Right forelimb (tissue), 1 donor: ENCODE results near the gene KCTD5.
"Not testable (repeated sequence)": the region's sequence is repeated elsewhere in the genome, so short reads cannot be mapped to it uniquely, and the experiment has no call there.

Source experiments
- DNase-seq: peaks from one replicate; pipeline ENCODE4 v3.0.0-alpha.2; 2018

The KCTD5 gene

DNA sequence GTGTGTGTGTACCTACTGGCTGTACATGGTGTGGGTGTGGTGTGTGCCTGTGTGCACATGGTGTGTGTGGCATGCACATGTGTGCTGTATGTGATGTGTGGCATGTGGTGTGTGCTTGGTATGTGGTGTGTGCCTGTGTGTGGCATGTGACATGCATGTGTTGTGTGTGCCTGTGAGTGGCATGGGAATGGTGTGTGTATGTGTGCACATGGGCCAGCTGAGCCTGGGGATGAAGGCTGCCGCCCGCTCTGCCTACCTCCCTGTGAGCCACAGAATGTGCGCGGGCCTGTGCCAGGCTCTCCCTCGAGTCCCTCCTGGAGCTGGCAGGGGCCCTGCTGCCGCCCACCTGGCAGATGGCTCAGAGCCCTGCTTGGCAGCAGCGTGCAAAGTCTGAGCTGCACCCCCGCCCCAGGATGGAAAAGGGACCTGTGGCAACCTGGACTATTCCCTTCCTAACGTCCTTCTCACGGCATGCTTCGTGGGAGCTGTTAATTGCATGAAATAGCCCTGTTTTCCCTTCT, 28.4 kb downstream of the KCTD5 start:
- no peak for DNase-seq

DNA sequence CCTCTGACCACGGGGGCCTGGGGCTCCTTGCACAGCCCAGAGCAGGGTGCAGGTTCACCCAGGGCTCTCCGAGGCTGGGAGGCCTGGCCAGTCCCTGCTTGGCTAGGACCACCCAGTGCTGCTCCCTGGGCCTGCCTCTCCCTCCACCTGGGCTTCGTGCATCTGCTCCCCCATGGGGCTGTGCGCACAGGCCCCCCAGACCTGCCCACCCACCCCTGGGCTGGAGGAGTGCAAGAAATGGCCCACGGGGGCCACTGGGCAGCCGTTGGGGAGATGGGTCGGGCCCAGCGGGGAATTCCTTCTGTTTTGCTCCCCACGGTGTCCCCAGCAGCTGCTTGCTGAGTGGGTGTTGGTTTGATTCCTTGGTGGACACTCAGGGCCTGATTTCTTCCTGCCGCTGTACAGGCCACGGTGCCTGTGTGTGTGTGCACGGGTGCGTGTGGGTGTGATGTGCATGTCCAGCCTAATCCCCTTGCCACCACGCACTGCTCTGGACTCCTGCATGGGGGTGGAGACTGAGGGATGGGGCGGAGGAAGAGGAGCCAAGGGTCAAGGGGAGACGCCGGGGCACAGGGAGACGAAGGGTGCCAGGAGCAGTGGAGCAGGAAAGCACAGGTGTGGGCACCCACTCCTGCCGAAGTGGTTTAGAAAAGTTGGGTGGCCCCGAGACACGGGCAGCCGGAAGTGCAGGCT, 29.2 kb downstream of the KCTD5 start:
- no peak for DNase-seq

DNA sequence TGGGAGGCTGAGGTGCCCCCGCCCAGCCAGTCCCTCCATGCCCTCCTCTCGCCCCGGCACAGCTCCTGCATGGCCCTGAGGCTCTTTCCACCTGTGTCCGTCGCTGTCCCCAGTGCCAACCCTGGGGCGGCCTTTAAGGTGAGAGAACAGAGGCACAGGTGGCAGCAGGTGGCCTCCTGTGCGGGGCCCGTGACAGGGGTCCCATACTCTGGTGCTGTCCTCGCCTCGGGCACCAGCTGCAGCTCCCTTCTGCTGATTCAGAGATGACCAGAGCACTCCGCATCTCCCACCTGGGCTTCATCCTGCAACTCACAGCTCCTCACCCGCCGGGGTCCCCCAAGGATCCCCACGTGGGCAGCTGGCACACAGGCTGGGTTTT, 29.7 kb downstream of the KCTD5 start:
- DNase-seq, result no peak

DNA sequence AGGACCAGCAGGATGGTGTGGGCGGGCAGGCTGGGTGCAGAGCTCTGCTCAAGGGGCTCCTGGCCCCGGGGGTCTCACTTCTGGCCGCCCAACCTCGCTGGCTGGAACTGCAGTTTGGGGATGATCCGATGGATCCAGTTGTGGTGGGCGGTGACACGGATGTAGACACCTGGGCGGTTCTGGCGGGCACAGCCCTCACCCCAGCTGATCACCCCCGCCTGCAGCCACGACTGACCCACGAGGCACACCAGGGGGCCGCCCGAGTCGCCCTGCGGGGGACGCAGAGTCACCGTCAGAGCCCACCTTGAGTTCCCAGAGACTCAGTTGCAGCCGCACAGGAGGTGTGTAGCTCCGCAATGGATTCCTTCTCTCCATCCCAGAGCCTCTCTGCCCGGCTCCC, 30.2 kb downstream of the KCTD5 start:
- no peak for DNase-seq

DNA sequence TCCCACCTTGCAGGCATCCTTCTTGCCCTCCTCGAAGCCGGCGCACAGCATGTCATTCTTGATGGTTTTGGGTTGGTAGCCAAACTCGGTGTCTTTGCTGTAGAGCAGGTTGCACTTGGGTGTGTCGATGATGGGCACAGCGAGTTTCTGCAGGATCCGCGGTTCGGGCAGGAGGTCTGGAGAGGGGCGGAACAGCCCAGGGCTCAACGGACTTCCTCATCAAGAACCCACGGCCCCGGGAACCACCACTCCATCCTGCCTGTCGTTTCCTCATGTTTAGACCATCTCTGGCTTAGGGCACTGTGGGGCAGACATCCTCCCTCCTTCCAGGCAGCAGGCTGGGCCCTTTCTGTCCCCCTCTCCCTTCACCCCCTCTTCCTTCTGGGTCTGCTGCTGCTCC, 31.2 kb downstream of the KCTD5 start:
- DNase-seq, result no peak

DNA sequence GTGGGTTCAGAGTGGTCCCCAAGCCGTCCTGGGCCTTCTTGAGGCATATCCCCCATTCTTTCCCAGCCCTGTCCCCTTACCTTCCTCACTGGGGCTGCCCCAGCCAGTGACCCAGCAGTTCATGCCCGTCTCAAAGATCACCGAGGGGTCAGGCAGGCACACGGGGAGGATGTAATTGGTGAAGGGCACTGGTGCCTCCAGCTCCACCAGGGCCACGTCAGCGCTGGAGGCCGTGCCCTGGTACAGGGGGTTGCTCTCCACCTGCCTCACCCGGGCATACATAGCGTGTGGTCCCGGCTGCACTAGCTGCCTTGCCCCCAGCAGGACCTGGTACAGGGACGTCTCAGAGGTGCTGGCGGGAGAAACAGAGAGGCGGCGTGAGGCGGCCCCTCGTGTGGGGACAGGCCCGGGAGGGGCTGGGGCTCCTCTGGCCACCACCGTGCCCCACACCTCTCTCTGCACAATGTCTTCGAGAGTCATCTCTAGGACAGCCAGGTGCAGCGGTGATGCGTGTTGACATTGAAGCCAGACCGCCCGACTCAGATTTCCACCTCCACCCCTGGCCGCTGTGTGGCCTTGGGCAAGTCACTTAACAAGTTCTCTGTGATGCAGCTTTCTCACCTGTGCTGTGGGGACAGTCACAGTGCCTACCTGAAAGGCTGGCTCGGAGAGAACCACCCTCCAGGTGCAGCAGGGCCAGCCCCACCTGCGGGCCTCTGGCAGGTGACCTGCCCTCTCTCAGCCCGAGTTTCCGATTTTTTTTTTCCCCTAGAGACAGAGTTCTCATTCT, 31.9 kb downstream of the KCTD5 start:
- DNase-seq, result no peak

DNA sequence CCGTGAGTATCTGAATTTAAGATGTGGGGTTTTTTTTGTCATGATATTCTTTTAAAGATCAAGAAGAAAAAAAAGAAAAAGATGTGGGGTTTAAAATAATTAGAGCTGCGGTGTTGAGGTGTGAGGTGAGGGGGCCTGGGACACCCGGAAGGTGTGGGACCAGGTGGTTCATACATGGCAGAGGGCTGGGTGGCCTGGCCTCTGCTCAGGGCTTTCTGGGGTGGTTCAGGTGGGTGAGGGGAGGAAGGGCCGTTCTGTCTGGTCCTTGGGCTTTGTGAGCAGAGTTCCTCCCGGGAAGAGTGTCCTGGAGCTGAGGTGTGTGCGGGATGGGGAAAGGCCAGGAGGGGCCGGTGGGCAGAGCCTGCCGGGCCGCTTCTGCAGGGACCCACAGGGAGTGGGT, 32.7 kb downstream of the KCTD5 start:
- DNase-seq, result no peak

DNA sequence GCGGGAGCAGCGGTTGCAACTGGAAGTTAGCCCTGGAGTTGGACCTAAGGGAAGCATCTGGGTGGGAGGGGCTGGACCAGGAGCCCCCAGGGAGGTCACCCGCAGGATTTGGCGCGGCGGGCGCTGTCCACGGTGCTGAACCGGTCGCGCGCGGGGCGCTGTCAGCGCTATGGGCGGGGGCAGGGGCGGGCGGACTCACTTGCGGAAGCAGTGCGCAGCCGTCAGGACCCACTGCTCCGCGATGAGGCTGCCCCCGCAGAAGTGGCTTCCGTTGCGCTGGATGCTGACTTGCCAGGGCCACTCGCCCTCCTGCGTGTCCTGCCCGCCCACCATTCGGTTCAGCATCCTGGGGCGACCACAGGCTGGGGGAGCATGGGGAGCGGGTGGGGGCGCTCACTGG, 33.2 kb downstream of the KCTD5 start:
- peak; percentile 81 for DNase-seq

DNA sequence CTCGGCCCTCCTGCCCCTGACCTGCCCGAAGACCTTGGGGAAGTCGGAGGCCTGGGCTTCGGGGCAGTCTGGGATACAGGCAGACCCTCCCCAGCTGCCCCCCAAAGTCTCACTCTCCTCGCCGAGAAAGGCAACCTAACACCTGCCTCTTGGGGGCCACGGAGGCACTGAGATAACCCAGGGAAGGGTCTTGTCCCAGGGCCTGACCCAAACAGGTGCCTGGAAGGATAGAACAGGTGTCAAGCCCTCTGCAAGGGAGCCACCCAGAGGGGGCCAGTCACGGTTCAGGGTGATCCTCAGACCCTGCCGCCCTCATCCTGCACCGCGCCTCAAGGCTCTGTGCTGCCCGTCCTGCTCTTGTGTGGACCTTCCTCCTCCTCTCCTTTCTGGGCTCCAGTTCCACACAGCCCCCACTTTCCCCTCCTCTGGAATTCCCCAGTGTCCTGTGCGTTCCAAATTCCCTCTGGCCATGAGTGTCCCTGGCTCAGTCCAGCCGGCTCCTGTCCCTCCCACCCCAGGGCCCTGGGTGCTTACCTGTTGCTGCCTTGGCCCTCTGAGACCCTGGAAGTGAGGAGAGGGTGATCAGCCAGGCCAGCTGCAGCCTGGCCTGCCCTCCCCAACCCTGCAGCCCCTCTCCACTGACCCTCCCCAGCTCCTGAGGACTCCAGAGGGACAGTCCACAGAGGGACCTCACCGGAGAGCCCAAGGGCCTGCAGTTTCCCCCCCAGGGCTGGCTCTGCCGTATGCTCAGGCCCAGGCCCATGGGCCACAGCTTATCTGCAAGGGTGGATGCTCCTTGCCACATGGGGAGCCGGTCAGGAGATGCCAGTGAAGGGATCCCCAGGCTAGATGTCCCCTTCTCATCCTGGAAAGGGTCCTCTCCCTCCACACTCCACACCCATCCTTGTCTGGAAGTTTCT, 33.9 kb downstream of the KCTD5 start:
- DNase-seq, result peak; percentile 40

DNA sequence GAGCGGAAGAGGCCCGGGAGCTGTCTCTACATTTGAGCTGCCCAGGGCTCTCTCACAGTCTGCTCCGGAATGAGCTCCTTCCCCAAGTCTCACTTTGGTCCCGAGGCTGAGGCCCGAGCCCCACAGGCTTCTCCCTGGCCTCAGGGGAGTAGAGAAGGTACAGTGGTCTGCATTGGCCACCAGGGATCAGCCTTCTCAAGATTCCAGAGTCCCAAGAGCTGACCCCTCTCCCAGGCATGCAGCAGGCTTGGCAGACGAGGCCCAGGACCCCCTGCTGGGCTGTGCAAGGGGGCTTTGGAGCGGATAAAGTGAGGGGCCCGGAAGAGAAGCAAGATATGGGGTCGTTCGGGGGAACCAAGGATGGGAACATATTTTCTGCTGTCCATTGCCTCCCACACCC, 34.6 kb downstream of the KCTD5 start:
- DNase-seq, result no peak

DNA sequence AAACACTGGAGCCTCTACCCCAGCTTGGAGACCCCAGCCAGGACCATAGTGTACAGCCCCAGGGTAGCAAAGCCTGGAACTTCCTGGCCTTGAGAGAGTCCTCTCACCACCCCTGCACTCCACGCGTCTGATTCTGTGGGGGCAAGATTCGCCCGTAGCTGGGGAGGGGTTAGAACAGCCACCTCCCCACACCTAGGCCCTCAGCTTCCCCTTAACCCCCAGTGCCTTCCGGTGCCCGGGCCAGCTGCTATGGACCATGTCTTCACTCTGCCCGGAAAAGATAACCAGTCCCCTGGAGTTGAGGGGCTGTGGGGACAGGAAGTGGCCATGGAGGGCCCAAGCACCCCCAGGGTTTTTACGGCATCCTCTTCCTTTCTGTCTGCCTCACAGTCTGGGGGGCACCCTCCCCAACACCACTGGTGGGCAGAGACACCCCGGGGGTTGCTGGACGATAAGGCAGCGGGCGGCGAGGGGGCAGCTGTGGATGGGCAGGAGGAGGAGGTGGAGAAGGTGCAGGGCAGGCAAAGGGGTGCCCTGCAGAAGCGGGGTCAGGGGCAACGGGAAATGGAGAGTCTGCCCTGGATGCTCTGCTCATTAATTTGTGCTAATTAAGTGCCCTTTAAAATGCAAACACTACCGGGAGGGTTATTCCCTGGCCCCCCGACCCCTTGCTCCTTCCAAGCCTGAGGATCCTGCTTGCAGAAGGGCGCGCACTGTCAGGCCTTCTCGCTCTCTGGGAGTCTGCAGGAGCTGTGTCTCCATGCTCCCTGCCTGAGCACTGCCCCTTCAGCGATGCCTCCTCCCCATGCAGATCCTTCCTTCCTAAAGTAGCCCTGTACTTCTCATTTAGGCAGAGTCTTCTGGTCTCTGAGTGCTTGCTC, 35.3 kb downstream of the KCTD5 start:
- DNase-seq, result no peak

DNA sequence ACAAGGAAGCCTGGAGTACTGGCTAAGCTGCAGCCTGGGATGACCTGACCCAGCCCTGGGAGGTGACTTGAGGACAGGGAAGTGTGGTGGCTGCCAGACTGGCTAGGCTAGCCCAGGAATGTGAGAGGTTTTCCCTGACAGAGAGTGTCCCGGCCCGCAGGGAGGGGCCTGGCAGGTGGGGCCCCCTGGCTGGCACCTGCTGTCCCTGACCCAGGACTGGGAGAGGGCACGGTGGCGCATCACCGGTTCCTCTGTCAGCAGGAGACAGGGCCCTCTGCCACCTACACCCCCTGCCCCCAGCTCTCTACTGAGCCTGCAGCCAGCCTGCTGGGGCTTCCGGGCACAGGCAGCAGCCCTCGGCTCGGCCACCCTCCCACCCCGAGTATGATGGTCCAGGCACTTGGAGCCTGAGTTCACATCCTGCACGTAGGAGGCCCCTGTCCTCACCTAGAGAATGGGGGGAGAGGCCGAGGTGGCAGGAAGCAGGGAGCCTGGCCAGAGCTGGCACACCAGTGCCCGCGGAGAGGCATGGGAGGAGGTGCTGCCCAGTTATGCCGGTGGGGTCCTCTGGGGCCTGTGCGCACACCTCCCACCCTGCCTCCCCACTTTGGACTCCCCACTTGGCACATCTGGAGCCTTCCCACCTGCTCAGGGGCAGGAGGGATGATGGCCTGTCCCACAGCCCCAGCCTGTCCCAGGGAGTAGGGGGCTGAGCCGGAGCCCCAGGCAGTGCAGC, 37.2 kb downstream of the KCTD5 start:
- DNase-seq, result no peak

DNA sequence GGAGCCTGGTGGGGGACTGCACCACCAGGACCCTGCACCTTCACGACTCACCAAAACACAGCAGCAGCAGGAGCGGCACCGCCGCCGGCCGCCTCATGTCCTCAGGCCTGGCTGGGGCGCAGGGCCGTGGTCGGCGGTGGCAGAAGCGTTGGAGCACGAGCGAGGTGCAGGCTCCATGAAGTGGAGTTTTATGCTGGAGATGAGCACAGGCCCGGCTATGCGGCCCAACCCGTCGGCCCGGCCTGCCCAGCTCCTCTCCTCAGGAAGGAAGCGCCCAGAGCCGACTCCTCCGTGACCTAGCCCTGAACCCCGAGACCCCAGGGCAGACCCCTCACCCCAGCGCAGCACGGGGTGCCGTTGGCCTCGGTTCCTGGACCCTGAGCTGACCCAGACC, 37.7 kb downstream of the KCTD5 start, which contains the start of gene PRSS27:
TSS of gene PRSS27 (minus strand) at position 161 of the 394 bp plus-strand sequence. CDS start at position 97, 64 bp downstream.
- DNase-seq, result no peak

DNA sequence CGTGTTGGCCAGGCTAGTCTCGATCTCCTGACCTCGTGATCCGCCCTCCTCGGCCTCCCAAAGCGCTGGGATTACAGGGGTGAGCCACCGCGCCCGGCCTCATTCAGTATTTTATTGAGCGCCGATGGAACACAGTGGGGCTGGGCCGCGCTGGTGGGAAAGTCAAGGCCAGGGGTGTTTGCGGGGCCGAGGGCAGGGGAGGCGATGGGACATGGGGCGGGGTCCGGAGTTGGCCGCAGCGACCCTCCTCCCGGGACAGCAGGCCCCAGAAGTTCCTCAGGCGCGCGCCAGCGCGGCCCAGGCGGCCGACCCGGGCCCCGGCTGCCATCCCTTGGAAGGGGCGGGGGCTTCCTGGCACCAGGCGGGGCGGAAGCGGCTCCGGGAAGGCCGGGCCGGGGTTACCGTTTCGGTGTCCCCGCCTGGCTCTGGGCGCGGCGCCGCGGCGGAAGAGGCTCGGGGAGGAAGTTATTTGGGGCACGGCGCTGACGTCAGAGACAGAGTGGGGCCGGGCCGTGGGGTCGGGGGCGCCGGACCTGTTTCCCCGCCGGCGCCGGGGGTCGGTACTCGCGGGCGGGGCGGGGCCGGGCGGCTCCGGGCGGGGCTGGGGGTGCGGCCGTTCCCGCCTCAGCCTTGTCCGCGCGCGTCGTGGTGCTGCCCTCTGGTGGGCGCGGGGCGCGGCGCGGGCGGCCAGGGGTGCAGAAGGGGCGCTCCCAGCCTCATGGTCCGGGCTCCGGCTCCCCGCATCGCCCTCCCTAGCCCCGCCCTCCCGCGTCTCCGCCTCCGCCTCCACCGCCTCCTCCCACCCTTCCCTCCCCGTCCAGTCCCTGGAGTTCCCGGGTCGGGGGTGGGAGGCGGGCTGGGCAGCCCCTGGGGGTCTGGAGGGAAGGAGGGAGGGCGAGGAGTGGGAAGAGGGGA, 38.7 kb downstream of the KCTD5 start:
- DNase-seq, result peak; percentile 90

DNA sequence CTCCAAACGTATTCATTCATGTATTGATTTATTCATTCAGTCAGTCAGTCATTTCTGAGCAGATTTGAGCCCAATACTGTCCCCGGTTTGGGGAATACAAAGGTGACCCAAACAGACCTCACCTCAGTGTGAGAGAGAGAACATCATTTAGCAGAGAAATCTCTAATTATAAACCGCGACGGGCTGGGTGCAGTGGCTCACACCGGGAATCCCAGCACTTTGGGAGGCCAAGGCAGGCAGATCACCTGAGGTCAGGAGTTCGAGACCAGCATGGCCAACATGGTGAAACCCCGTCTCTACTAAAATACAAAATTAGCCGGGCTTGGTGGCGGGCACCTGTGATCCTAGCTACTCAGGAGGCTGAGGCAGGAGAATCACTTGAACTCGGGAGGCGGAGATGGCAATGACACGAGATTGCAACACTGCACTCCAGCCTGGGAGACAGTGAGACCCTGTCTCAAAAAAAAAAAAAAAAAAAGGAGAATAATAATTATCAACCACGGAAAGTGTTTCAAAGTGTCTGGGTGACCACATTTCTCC, 39.4 kb downstream of the KCTD5 start:
- not testable (repeated sequence) for DNase-seq

DNA sequence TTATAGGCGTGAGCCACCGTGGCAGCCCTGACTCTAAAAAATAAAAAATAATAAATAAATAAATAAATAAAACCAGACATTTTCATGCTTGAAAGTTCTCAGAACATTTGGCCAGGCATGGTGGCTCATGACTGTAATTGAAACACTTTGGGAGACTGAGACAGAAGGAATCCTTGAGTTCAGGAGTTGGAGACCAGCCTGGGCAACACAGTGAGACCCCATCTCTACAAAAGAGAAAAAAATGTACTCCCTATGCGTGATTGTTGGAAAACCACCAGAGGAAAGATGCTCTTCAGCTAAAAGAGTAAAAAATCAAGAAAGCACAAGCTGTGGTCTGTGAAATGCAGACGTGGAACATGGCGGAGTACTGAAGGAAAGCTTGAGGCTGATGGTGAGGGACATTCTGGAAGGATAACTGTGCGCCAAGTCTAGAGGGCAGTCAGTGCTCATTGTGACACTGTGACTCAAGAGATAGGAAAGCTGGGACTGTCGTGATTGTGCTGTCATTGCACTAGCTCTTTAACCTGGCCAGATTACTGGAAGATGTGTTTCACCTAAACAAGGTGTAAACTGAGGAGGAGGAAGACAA, 41.9 kb downstream of the KCTD5 start:
- DNase-seq, result no peak

DNA sequence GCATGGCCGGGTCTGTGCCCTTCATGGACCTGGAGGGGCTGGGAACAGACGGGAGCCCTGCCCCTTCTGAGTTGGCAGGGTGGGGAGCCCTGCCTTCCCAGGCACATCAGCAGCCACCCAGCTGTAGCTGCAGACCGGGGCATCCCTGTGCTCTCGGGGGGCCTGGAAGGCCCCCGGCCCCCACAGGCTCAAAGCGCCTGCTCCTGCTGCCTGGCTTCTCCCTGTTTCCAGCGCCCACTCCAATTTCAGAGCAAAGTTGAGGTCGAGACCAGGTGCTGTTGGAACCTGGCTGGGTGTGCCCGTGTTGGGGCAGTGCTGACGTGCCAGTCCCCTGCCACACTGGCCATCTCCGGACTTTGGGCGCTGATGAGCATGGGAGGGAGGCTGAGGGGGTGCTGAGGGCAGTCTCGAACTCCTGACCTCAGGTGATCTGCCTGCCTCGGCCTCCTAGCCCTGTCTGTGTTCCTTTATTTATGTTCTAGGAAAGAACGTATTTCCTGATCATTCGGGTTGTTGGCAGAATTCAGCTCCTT, 42.6 kb downstream of the KCTD5 start:
- DNase-seq, result no peak

DNA sequence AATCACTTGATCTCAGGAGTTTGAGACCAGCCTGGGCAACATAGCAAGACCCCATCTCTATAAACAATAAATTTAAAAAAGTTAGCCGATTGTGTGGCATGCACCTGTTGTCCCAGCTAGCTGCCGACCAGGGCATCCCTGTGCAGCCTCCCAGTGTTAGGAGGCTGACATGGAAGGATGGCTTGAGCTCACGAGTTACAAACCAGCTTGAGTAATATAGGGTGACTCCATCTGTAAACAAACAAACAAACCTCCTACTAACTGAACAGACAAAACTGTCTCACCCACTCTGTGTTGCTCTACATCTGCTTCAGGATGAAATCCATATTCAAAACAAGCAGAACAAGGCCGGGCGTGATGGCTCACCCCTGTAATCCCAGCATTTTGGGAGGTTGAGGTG, 44.6 kb downstream of the KCTD5 start:
- DNase-seq, result no peak

DNA sequence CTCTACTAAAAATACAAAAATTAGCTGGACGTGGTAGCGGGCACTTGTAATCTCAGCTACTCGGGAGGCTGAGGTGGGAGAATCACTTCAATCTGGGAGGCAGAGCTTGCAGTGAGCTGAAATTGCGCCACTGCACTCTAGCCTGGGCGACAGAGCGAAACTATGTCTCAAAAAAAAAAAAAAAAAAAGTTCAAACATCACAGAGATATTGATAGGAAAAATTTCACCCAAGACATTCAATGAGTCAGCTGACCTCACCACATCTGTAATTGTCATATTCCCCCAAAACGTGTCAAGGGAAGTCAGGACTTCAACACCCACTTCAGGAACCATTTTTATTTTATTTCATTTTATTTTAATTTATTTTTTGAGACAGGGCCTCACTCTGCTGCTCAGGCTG, 45.7 kb downstream of the KCTD5 start:
- no peak for DNase-seq
